Ramos (cell line): ENCODE results near the gene HAGHL.

ENCODE experiments used
- in situ Hi-C: fragments of 300-500 bp; cut with MboI; formaldehyde crosslinking; loops from one replicate; pipeline ENCODE4 v1.14.3; 2022; ENCODE audit warnings: low sequenced_read_pairs; ENCODE audit not compliant: unreplicated experiment

The HAGHL gene

GRCh38 chr16:726438-727290, at the start of gene HAGHL, which contains the start of gene CCDC78:
Gene HAGHL, plus strand, starts transcription at chr16:727106. Its CDS starts 404 bp downstream, at chr16:727510.
Gene CCDC78, minus strand, starts transcription at chr16:726443. Its CDS starts 76 bp downstream, at chr16:726367.
- in situ Hi-C loops, result no loop called here

GRCh38 chr16:677316-678190, 49.4 kb upstream of the HAGHL start:
- in situ Hi-C loops, result no loop called here

GRCh38 chr16:678209-678857, 48.6 kb upstream of the HAGHL start:
- in situ Hi-C loops, result no loop called here

GRCh38 chr16:678858-679813, 47.8 kb upstream of the HAGHL start:
- in situ Hi-C loops, result no loop called here

GRCh38 chr16:679814-680624, 46.9 kb upstream of the HAGHL start, which contains the start of gene STUB1:
Gene STUB1, plus strand, starts transcription at chr16:680410. Its CDS starts 116 bp downstream, at chr16:680526.
- in situ Hi-C loops, result no loop called here

- in situ Hi-C loops, result no loop called here
Measured at GRCh38 chr16:680625-680945, 46.3 kb upstream of the HAGHL start.

GRCh38 chr16:680967-681745, 45.8 kb upstream of the HAGHL start:
- in situ Hi-C loops, result no loop called here

GRCh38 chr16:681746-682427, 45.0 kb upstream of the HAGHL start:
- in situ Hi-C loops, result no loop called here

GRCh38 chr16:682493-683395, 44.2 kb upstream of the HAGHL start:
- in situ Hi-C loops, result no loop called here

- in situ Hi-C loops, result no loop called here
Measured at GRCh38 chr16:683396-684070, 43.4 kb upstream of the HAGHL start.

- in situ Hi-C loops, result no loop called here
Measured at GRCh38 chr16:684071-684794, 42.7 kb upstream of the HAGHL start, which contains the start of gene JMJD8. Gene JMJD8, minus strand, starts transcription at chr16:684334. Its CDS starts 15 bp downstream, at chr16:684319.

- in situ Hi-C loops, result no loop called here
Measured at GRCh38 chr16:684961-685696, 41.8 kb upstream of the HAGHL start.

- in situ Hi-C loops, result no loop called here
Measured at GRCh38 chr16:685967-686366, 40.9 kb upstream of the HAGHL start.

GRCh38 chr16:686459-687260, 40.2 kb upstream of the HAGHL start:
- in situ Hi-C loops, result no loop called here
